Liver (tissue), 3 donors: Measurements from ENCODE around the gene MUCL3.

Source experiments
- EGR1 ChIP-seq, 2 donors: IDR thresholded peaks; 2 replicates each; pipeline ENCODE4 v1.6.1; 2016 to 2018; ENCODE audit warnings: antibody characterized with exemption in 2 of 2, low read depth in 2 of 2
- GABPA ChIP-seq, 2 donors: IDR thresholded peaks in 1 of 2; conservative IDR thresholded peaks in 1 of 2; 2 replicates each; pipeline ENCODE4 v1.6.1; 2016; ENCODE audit warnings: antibody characterized with exemption in 2 of 2, mild to moderate bottlenecking in 1 of 2, moderate library complexity in 1 of 2
- SP1 ChIP-seq: IDR thresholded peaks from 2 replicates; pipeline ENCODE4 v1.6.1; 2018; ENCODE audit warnings: antibody characterized with exemption, mild to moderate bottlenecking
- TAF1 ChIP-seq: conservative IDR thresholded peaks from 2 replicates; pipeline ENCODE4 v1.6.1; 2016; ENCODE audit warnings: antibody characterized with exemption, mild to moderate bottlenecking
- YY1 ChIP-seq: IDR thresholded peaks from 2 replicates; pipeline ENCODE4 v1.6.1; 2016; ENCODE audit warnings: antibody characterized with exemption, mild to moderate bottlenecking
- TF ChIP-seq, protein P1 (sequence below): fragments of 150-350 bp; IDR thresholded peaks from 2 replicates; pipeline ENCODE4 v1.5.1; 2017; ENCODE audit warnings: improper control_type of control experiment, low read depth, low read length; ENCODE audit not compliant: missing input control
- TF ChIP-seq, protein P2 (sequence below): IDR thresholded peaks from 2 replicates; pipeline ENCODE4 v1.6.1; 2016; ENCODE audit warnings: antibody characterized with exemption, mild to moderate bottlenecking
- donor health status: healthy.
- donor health status: healthy.

DNA sequence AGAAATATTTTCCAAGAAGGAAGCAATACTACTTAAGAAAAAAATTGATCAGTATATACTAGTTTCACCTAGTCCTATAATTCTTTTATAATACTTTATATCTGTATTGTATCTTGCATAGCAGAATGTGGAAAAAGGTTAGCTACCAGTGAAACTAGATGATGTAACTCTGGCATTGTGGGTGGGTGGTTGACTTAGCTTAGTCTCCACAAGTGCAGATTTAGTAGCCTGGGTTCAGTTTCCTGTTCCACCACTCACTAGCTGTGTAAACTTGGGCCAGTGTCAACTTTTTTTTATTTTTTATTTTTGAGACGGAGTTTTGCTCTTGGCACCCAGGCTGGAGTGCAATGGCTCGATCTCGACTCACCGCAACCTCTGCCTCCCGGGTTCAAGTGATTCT, 44.7 kb downstream of the MUCL3 start:
- TF ChIP-seq, protein P1, sequence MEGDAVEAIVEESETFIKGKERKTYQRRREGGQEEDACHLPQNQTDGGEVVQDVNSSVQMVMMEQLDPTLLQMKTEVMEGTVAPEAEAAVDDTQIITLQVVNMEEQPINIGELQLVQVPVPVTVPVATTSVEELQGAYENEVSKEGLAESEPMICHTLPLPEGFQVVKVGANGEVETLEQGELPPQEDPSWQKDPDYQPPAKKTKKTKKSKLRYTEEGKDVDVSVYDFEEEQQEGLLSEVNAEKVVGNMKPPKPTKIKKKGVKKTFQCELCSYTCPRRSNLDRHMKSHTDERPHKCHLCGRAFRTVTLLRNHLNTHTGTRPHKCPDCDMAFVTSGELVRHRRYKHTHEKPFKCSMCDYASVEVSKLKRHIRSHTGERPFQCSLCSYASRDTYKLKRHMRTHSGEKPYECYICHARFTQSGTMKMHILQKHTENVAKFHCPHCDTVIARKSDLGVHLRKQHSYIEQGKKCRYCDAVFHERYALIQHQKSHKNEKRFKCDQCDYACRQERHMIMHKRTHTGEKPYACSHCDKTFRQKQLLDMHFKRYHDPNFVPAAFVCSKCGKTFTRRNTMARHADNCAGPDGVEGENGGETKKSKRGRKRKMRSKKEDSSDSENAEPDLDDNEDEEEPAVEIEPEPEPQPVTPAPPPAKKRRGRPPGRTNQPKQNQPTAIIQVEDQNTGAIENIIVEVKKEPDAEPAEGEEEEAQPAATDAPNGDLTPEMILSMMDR: no peak
- TF ChIP-seq EGR1 (IDR thresholded peaks at IDR 0.05; ENCODE audit: low read depth in 2 of 2) (no peak), GABPA (IDR thresholded peaks at IDR 0.05 in 1 of 2, conservative IDR thresholded peaks at IDR 0.05 in 1 of 2) (no peak), SP1 (no peak), TAF1 (no peak), YY1 (no peak)
- TF ChIP-seq, protein P2, sequence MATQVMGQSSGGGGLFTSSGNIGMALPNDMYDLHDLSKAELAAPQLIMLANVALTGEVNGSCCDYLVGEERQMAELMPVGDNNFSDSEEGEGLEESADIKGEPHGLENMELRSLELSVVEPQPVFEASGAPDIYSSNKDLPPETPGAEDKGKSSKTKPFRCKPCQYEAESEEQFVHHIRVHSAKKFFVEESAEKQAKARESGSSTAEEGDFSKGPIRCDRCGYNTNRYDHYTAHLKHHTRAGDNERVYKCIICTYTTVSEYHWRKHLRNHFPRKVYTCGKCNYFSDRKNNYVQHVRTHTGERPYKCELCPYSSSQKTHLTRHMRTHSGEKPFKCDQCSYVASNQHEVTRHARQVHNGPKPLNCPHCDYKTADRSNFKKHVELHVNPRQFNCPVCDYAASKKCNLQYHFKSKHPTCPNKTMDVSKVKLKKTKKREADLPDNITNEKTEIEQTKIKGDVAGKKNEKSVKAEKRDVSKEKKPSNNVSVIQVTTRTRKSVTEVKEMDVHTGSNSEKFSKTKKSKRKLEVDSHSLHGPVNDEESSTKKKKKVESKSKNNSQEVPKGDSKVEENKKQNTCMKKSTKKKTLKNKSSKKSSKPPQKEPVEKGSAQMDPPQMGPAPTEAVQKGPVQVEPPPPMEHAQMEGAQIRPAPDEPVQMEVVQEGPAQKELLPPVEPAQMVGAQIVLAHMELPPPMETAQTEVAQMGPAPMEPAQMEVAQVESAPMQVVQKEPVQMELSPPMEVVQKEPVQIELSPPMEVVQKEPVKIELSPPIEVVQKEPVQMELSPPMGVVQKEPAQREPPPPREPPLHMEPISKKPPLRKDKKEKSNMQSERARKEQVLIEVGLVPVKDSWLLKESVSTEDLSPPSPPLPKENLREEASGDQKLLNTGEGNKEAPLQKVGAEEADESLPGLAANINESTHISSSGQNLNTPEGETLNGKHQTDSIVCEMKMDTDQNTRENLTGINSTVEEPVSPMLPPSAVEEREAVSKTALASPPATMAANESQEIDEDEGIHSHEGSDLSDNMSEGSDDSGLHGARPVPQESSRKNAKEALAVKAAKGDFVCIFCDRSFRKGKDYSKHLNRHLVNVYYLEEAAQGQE: no peak
